Stimulated activated naive CD8-positive, alpha-beta T cell treated with anti-CD3 and anti-CD28 coated beads, Interleukin-15, Interleukin-2, amounts not matched to agents 100 ng/mL and 50 ng/mL, for 24 hours (primary cell): ENCODE results near the gene PAQR5.

ENCODE experiments used
- H3K27ac Mint-ChIP-seq: one replicate; pipeline ENCODE4 v1.8.0; 2021; ENCODE audit warnings: mild to moderate bottlenecking, mixed read lengths
- H3K27me3 Mint-ChIP-seq: one replicate; pipeline ENCODE4 v1.8.0; 2021; ENCODE audit warnings: mixed read lengths
- H3K36me3 Mint-ChIP-seq: one replicate; pipeline ENCODE4 v1.8.0; 2021; ENCODE audit warnings: low read depth, mixed read lengths
- H3K4me1 Mint-ChIP-seq: one replicate; pipeline ENCODE4 v1.8.0; 2021; ENCODE audit warnings: low read depth, mixed read lengths
- H3K4me3 Mint-ChIP-seq: one replicate; pipeline ENCODE4 v1.8.0; 2021; ENCODE audit warnings: mild to moderate bottlenecking, mixed read lengths
- H3K9me3 Mint-ChIP-seq: one replicate; pipeline ENCODE4 v1.8.0; 2021; ENCODE audit warnings: mixed read lengths

The PAQR5 gene

GRCh38 chr15:69343133-69343532 lies 44.4 kb downstream of the PAQR5 start:
- Mint-ChIP-seq H3K4me1 (no peaks in the 10 kb centered on the region), H3K4me3 (no peak overlapping the region)

GRCh38 chr15:69344238-69344637 lies 45.5 kb downstream of the PAQR5 start:
- no peak overlapping the region for H3K27ac Mint-ChIP-seq

More at GRCh38 chr15:69343133-69343532, 44.4 kb downstream of the PAQR5 start:
- Mint-ChIP-seq H3K27me3 (peaks cover 4% of the 10 kb centered on the region), H3K9me3 (no peaks in the 10 kb centered on the region), H3K27ac (no peak overlapping the region), H3K36me3 (no peaks in the 10 kb centered on the region)

GRCh38 chr15:69346112-69346511 lies 47.4 kb downstream of the PAQR5 start:
- Mint-ChIP-seq H3K27ac (no peak overlapping the region), H3K9me3 (no peaks in the 10 kb centered on the region), H3K4me3 (no peak overlapping the region), H3K36me3 (no peaks in the 10 kb centered on the region), H3K27me3 (peaks cover 4% of the 10 kb centered on the region), H3K4me1 (no peaks in the 10 kb centered on the region)

More at GRCh38 chr15:69344238-69344637, 45.5 kb downstream of the PAQR5 start:
- no peaks in the 10 kb centered on the region for H3K36me3 Mint-ChIP-seq
- H3K4me1 Mint-ChIP-seq, result no peaks in the 10 kb centered on the region
- H3K27me3 Mint-ChIP-seq, result peaks cover 4% of the 10 kb centered on the region
- H3K9me3 Mint-ChIP-seq, result no peaks in the 10 kb centered on the region
- no peak overlapping the region for H3K4me3 Mint-ChIP-seq

GRCh38 chr15:69351333-69351732 lies 52.6 kb downstream of the PAQR5 start:
- H3K36me3 Mint-ChIP-seq, result no peaks in the 10 kb centered on the region
- no peak overlapping the region for H3K27ac Mint-ChIP-seq
- H3K4me1 Mint-ChIP-seq, result no peaks in the 10 kb centered on the region
- H3K4me3 Mint-ChIP-seq, result no peak overlapping the region
- H3K27me3 Mint-ChIP-seq, result no peaks in the 10 kb centered on the region
- H3K9me3 Mint-ChIP-seq, result no peaks in the 10 kb centered on the region

- H3K4me1 Mint-ChIP-seq, result no peaks in the 10 kb centered on the region
- no peak overlapping the region for H3K27ac Mint-ChIP-seq
- no peak overlapping the region for H3K4me3 Mint-ChIP-seq
- H3K36me3 Mint-ChIP-seq, result no peaks in the 10 kb centered on the region
- H3K27me3 Mint-ChIP-seq, result peaks cover 4% of the 10 kb centered on the region
- H3K9me3 Mint-ChIP-seq, result no peaks in the 10 kb centered on the region
These were observed 53.2 kb downstream of the PAQR5 start for GRCh38 chr15:69351884-69352283.

GRCh38 chr15:69357773-69358771 lies 59.4 kb downstream of the PAQR5 start:
- H3K27me3 Mint-ChIP-seq, result peaks cover 7% of the 10 kb centered on the region
- H3K9me3 Mint-ChIP-seq, result no peaks in the 10 kb centered on the region
- no peaks in the 10 kb centered on the region for H3K36me3 Mint-ChIP-seq
- no peak overlapping the region for H3K4me3 Mint-ChIP-seq
- no peaks in the 10 kb centered on the region for H3K4me1 Mint-ChIP-seq
- no peak overlapping the region for H3K27ac Mint-ChIP-seq

- Mint-ChIP-seq H3K9me3 (no peaks in the 10 kb centered on the region), H3K27ac (no peak overlapping the region), H3K36me3 (no peaks in the 10 kb centered on the region), H3K4me3 (no peak overlapping the region), H3K27me3 (peaks cover 7% of the 10 kb centered on the region), H3K4me1 (no peaks in the 10 kb centered on the region)
These were observed 60.1 kb downstream of the PAQR5 start for GRCh38 chr15:69358850-69359249.

GRCh38 chr15:69359722-69360121 lies 61.0 kb downstream of the PAQR5 start:
- H3K9me3 Mint-ChIP-seq, result no peaks in the 10 kb centered on the region
- no peak overlapping the region for H3K27ac Mint-ChIP-seq
- no peak overlapping the region for H3K4me3 Mint-ChIP-seq

GRCh38 chr15:69360642-69361041 lies 61.9 kb downstream of the PAQR5 start:
- Mint-ChIP-seq H3K27ac (no peak overlapping the region), H3K9me3 (no peaks in the 10 kb centered on the region), H3K4me1 (no peaks in the 10 kb centered on the region)

More at GRCh38 chr15:69359722-69360121, 61.0 kb downstream of the PAQR5 start:
- Mint-ChIP-seq H3K27me3 (peaks cover 7% of the 10 kb centered on the region), H3K4me1 (no peaks in the 10 kb centered on the region), H3K36me3 (no peaks in the 10 kb centered on the region)

GRCh38 chr15:69367236-69367635 lies 68.5 kb downstream of the PAQR5 start:
- Mint-ChIP-seq H3K27ac (no peak overlapping the region), H3K27me3 (peaks cover 23% of the 10 kb centered on the region), H3K4me3 (no peak overlapping the region), H3K4me1 (no peaks in the 10 kb centered on the region), H3K36me3 (no peaks in the 10 kb centered on the region), H3K9me3 (peaks cover 4% of the 10 kb centered on the region)

More at GRCh38 chr15:69360642-69361041, 61.9 kb downstream of the PAQR5 start:
- Mint-ChIP-seq H3K4me3 (no peak overlapping the region), H3K27me3 (peaks cover 7% of the 10 kb centered on the region), H3K36me3 (no peaks in the 10 kb centered on the region)

- peaks cover 9% of the 10 kb centered on the region for H3K9me3 Mint-ChIP-seq
- no peak overlapping the region for H3K4me3 Mint-ChIP-seq
- no peak overlapping the region for H3K27ac Mint-ChIP-seq
- no peaks in the 10 kb centered on the region for H3K36me3 Mint-ChIP-seq
- peaks cover 38% of the 10 kb centered on the region for H3K27me3 Mint-ChIP-seq
- H3K4me1 Mint-ChIP-seq, result no peaks in the 10 kb centered on the region
These were observed 70.9 kb downstream of the PAQR5 start for GRCh38 chr15:69369631-69370030.

GRCh38 chr15:69373406-69373805 lies 74.7 kb downstream of the PAQR5 start:
- H3K4me1 Mint-ChIP-seq, result no peaks in the 10 kb centered on the region
- no peak overlapping the region for H3K27ac Mint-ChIP-seq
- H3K27me3 Mint-ChIP-seq, result peaks cover 16% of the 10 kb centered on the region
- peaks cover 5% of the 10 kb centered on the region for H3K9me3 Mint-ChIP-seq
- H3K36me3 Mint-ChIP-seq, result no peaks in the 10 kb centered on the region
- no peak overlapping the region for H3K4me3 Mint-ChIP-seq

GRCh38 chr15:69375151-69375790 lies 76.6 kb downstream of the PAQR5 start:
- Mint-ChIP-seq H3K27ac (no peak overlapping the region), H3K4me3 (no peak overlapping the region), H3K27me3 (peaks cover 15% of the 10 kb centered on the region), H3K4me1 (no peaks in the 10 kb centered on the region), H3K9me3 (peaks cover 5% of the 10 kb centered on the region), H3K36me3 (no peaks in the 10 kb centered on the region)

GRCh38 chr15:69377216-69377970 lies 78.7 kb downstream of the PAQR5 start:
- H3K9me3 Mint-ChIP-seq, result peaks cover 5% of the 10 kb centered on the region
- H3K4me1 Mint-ChIP-seq, result no peaks in the 10 kb centered on the region
- H3K36me3 Mint-ChIP-seq, result no peaks in the 10 kb centered on the region
- no peak overlapping the region for H3K4me3 Mint-ChIP-seq
- peaks cover 15% of the 10 kb centered on the region for H3K27me3 Mint-ChIP-seq
- H3K27ac Mint-ChIP-seq, result no peak overlapping the region
